Body of pancreas (tissue), 4 donors: ENCODE measurements around the gene RPTOR.

Experiments used
- POLR2A ChIP-seq, 3 donors: fragments of 450-650 bp; IDR thresholded peaks; one replicate each; pipeline ENCODE4 v1.6.1; 2016; ENCODE audit warnings: antibody characterized with exemption in 3 of 3, mild to moderate bottlenecking in 2 of 3
- TF ChIP-seq, protein P1 (sequence below), 7 experiments: fragments of 450-650 bp in 4 of 7; fragments of 200-600 bp in 3 of 7; sonication (generic) in 3 of 7; IDR thresholded peaks; one replicate each; pipeline ENCODE4 v1.5.1; 2016 to 2019; ENCODE audit warnings: antibody characterized with exemption in 7 of 7

GRCh38 chr17:80822700-80823410 is 278.2 kb downstream of the RPTOR start:
- TF ChIP-seq, protein P1, sequence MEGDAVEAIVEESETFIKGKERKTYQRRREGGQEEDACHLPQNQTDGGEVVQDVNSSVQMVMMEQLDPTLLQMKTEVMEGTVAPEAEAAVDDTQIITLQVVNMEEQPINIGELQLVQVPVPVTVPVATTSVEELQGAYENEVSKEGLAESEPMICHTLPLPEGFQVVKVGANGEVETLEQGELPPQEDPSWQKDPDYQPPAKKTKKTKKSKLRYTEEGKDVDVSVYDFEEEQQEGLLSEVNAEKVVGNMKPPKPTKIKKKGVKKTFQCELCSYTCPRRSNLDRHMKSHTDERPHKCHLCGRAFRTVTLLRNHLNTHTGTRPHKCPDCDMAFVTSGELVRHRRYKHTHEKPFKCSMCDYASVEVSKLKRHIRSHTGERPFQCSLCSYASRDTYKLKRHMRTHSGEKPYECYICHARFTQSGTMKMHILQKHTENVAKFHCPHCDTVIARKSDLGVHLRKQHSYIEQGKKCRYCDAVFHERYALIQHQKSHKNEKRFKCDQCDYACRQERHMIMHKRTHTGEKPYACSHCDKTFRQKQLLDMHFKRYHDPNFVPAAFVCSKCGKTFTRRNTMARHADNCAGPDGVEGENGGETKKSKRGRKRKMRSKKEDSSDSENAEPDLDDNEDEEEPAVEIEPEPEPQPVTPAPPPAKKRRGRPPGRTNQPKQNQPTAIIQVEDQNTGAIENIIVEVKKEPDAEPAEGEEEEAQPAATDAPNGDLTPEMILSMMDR (IDR thresholded peaks at IDR 0.05): peak in 1 of 7 experiments; percentile 8
- no peak for TF ChIP-seq POLR2A (IDR thresholded peaks at IDR 0.05)
